HEK293T (cell line): ENCODE data around the gene PLA2G4A.

ENCODE experiments used
- CTCF ChIA-PET: fragments of 350-600 bp; formaldehyde crosslinking; extraction: SDS; loops from one replicate; lab custom pipeline; 2021; ENCODE audit warnings: antibody characterized with exemption, inconsistent platforms; lab: Yijun Ruan, JAX
- POLR2A ChIA-PET: fragments of 350-600 bp; formaldehyde crosslinking; extraction: SDS; loops from one replicate; lab custom pipeline; 2020; ENCODE audit warnings: antibody characterized with exemption, inconsistent platforms; lab: Yijun Ruan, JAX
- DNase-seq: peaks from one replicate; pipeline ENCODE4 v3.0.0; 2012; ENCODE audit warnings: mixed read lengths; ENCODE audit errors: extremely low spot score
- ARNT ChIP-seq: fragments of 450-650 bp; IDR thresholded peaks from 2 replicates; pipeline ENCODE4 v1.6.1; 2017; ENCODE audit warnings: mild to moderate bottlenecking
- BHLHE40 ChIP-seq: fragments of 450-650 bp; IDR thresholded peaks from 2 replicates; pipeline ENCODE4 v1.6.1; 2016; ENCODE audit warnings: mild to moderate bottlenecking, moderate library complexity, borderline replicate concordance
- CTBP1 ChIP-seq: fragments of 450-650 bp; IDR thresholded peaks from 2 replicates; pipeline ENCODE4 v1.6.1; 2016; ENCODE audit warnings: borderline replicate concordance
- ELF4 ChIP-seq: fragments of 450-650 bp; IDR thresholded peaks from 2 replicates; pipeline ENCODE4 v1.6.1; 2017; ENCODE audit warnings: antibody characterized with exemption
- FOXA1 ChIP-seq: fragments of 450-650 bp; IDR thresholded peaks from 2 replicates; pipeline ENCODE4 v1.6.1; 2016; ENCODE audit warnings: mild to moderate bottlenecking
- FOXK2 ChIP-seq: fragments of 450-650 bp; IDR thresholded peaks from 2 replicates; pipeline ENCODE4 v1.6.1; 2016; ENCODE audit warnings: mild to moderate bottlenecking
- FOXM1 ChIP-seq: fragments of 450-650 bp; IDR thresholded peaks from 2 replicates; pipeline ENCODE4 v1.6.1; 2017; ENCODE audit warnings: mild to moderate bottlenecking, borderline replicate concordance
- HDGF ChIP-seq: fragments of 450-650 bp; IDR thresholded peaks from 2 replicates; pipeline ENCODE4 v1.6.1; 2017; ENCODE audit warnings: antibody characterized with exemption, borderline replicate concordance
- L3MBTL2 ChIP-seq: fragments of 450-650 bp; conservative IDR thresholded peaks from 2 replicates; pipeline ENCODE4 v1.6.1; 2016; ENCODE audit warnings: mild to moderate bottlenecking
- LEF1 ChIP-seq: fragments of 450-650 bp; IDR thresholded peaks from 2 replicates; pipeline ENCODE4 v1.6.1; 2017; ENCODE audit warnings: mild to moderate bottlenecking, borderline replicate concordance
- NFRKB ChIP-seq: fragments of 450-650 bp; IDR thresholded peaks from 2 replicates; pipeline ENCODE4 v1.6.1; 2016; ENCODE audit warnings: mild to moderate bottlenecking, moderate library complexity
- PKNOX1 ChIP-seq: fragments of 450-650 bp; IDR thresholded peaks from 2 replicates; pipeline ENCODE4 v1.6.1; 2016
- SP1 ChIP-seq: fragments of 450-650 bp; IDR thresholded peaks from 2 replicates; pipeline ENCODE4 v1.6.1; 2017
- SUZ12 ChIP-seq: fragments of 450-650 bp; IDR thresholded peaks from 2 replicates; pipeline ENCODE4 v1.6.1; 2016; ENCODE audit warnings: mild to moderate bottlenecking
- TARDBP ChIP-seq: fragments of 450-650 bp; IDR thresholded peaks from 2 replicates; pipeline ENCODE4 v1.6.1; 2016
- ZNF384 ChIP-seq: fragments of 450-650 bp; IDR thresholded peaks from 2 replicates; pipeline ENCODE4 v1.6.1; 2016

PLA2G4A gene

GRCh38 chr1:186873687-186874086, 44.9 kb downstream of the PLA2G4A start:
- no peak for DNase-seq
- TF ChIP-seq HDGF (no peak), L3MBTL2 (no peak), PKNOX1 (no peak), FOXK2 (no peak), ARNT (no peak), FOXA1 (no peak), NFRKB (no peak), FOXM1 (no peak), CTBP1 (no peak)
- CTCF ChIA-PET, result no interaction called here
- POLR2A ChIA-PET, result no interaction called here

GRCh38 chr1:186875896-186876835, 47.4 kb downstream of the PLA2G4A start:
- TF ChIP-seq BHLHE40 (no peak), PKNOX1 (no peak), TARDBP (no peak), ELF4 (no peak), FOXK2 (no peak), ARNT (no peak), ZNF384 (no peak), SP1 (no peak), FOXA1 (no peak), L3MBTL2 (no peak), FOXM1 (no peak), NFRKB (no peak)
- DNase-seq, result no peak
- ChIA-PET POLR2A (no interaction called here), CTCF (no interaction called here)

- CTCF ChIA-PET, result no interaction called here
- POLR2A ChIA-PET, result no interaction called here
- no peak for DNase-seq
- no peak for TF ChIP-seq FOXK2
- TF ChIP-seq PKNOX1, result no peak
Measured at GRCh38 chr1:186878356-186878755, 49.6 kb downstream of the PLA2G4A start.

GRCh38 chr1:186880982-186881381, 52.2 kb downstream of the PLA2G4A start:
- ChIA-PET CTCF (no interaction called here), POLR2A (no interaction called here)
- no peak for TF ChIP-seq SUZ12
- TF ChIP-seq PKNOX1, result 0 out of 2 replicates have a peak, but pooled peaks have one; percentile 13
- no peak for DNase-seq

GRCh38 chr1:186882372-186883134, 53.8 kb downstream of the PLA2G4A start:
- ChIA-PET POLR2A (no interaction called here), CTCF (no interaction called here)
- no peak for DNase-seq
- TF ChIP-seq SUZ12 (no peak), L3MBTL2 (no peak), HDGF (no peak), CTBP1 (no peak), ZNF384 (no peak), BHLHE40 (no peak), FOXM1 (no peak), ELF4 (no peak)

- ChIA-PET POLR2A (no interaction called here), CTCF (no interaction called here)
- TF ChIP-seq SUZ12 (no peak), CTBP1 (no peak), HDGF (no peak), ELF4 (no peak), ZNF384 (no peak), SP1 (no peak), FOXK2 (no peak), FOXA1 (no peak), FOXM1 (no peak), TARDBP (no peak), NFRKB (no peak), PKNOX1 (no peak), LEF1 (no peak), L3MBTL2 (no peak), ARNT (no peak), BHLHE40 (no peak)
- no peak for DNase-seq
Measured at GRCh38 chr1:186884251-186884650, 55.5 kb downstream of the PLA2G4A start.
